Measurements from ENCODE around the gene LRRN3.

The LRRN3 gene

GRCh38 chr7:111080495-111081105 lies 10.3 kb upstream of the LRRN3 start (continued):
- TF ChIP-seq ZNF514 (tag by site-specific recombination; IDR thresholded peaks at IDR 0.05) (no peak), ZNF302 (tag by site-specific recombination; IDR thresholded peaks at IDR 0.05; ENCODE audit: low read depth) (no peak), ZNF16 (tag by site-specific recombination; IDR thresholded peaks at IDR 0.05; ENCODE audit: low read depth) (no peak), ZSCAN16 (tag by site-specific recombination; IDR thresholded peaks at IDR 0.05) (no peak)

GRCh38 chr7:111081546-111082267 lies 9.2 kb upstream of the LRRN3 start:
- no peaks in the 10 kb centered on the region for H3K9me3 ChIP-seq (ENCODE audit: control insufficient read depth, insufficient read depth, low read depth, low read length)
- CTCF ChIA-PET, result no interaction called here
- TF ChIP-seq ZNF311 (tag by site-specific recombination; IDR thresholded peaks at IDR 0.05; ENCODE audit: borderline replicate concordance), result no peak
- TF ChIP-seq ZNF76 (tag by site-specific recombination; IDR thresholded peaks at IDR 0.05; ENCODE audit: borderline replicate concordance, low read depth), result no peak
- TF ChIP-seq ZSCAN18 (tag by site-specific recombination; IDR thresholded peaks at IDR 0.05), result no peak
- TF ChIP-seq ZFP69B (tag by site-specific recombination; IDR thresholded peaks at IDR 0.05), result no peak
- no peak for TF ChIP-seq ZNF157 (tag by site-specific recombination; IDR thresholded peaks at IDR 0.05)
- TF ChIP-seq ZNF830 (tag by site-specific recombination; IDR thresholded peaks at IDR 0.05; ENCODE audit: low read depth), result no peak
- TF ChIP-seq ZNF214 (tag by site-specific recombination; IDR thresholded peaks at IDR 0.05; ENCODE audit: borderline replicate concordance), result no peak
- TF ChIP-seq ZNF16 (tag by site-specific recombination; IDR thresholded peaks at IDR 0.05; ENCODE audit: low read depth), result no peak
- no peak for TF ChIP-seq ZNF658 (tag by site-specific recombination; IDR thresholded peaks at IDR 0.05)
- TF ChIP-seq ZNF140 (tag by site-specific recombination; IDR thresholded peaks at IDR 0.05), result no peak
- TF ChIP-seq ZFHX2 (tag by site-specific recombination; conservative IDR thresholded peaks at IDR 0.05), result no peak
- TF ChIP-seq ZNF692 (tag by site-specific recombination; IDR thresholded peaks at IDR 0.05), result no peak
- TF ChIP-seq ZNF624 (tag by site-specific recombination; IDR thresholded peaks at IDR 0.05), result no peak
- H3K4me1 ChIP-seq (ENCODE audit: control insufficient read depth, insufficient read depth, low read length), result no peaks in the 10 kb centered on the region
- H3K4me3 ChIP-seq (ENCODE audit: low read depth, low read length), result no peak overlapping the region
- H3K27ac ChIP-seq (ENCODE audit: extremely low read depth, low read depth, low read length), result no peak overlapping the region
- POLR2A ChIA-PET, result no interaction called here
- H3K36me3 ChIP-seq (ENCODE audit: control insufficient read depth in 2 of 2, insufficient read depth in 1 of 2, low read length in 2 of 2), result no peaks in the 10 kb centered on the region

- ChIA-PET CTCF (no interaction called here), POLR2A (no interaction called here)
- no peak overlapping the region for H3K27ac ChIP-seq (ENCODE audit: extremely low read depth, low read depth, low read length)
- no peaks in the 10 kb centered on the region for H3K4me1 ChIP-seq (ENCODE audit: control insufficient read depth, insufficient read depth, low read length)
- H3K4me3 ChIP-seq (ENCODE audit: low read depth, low read length), result no peak overlapping the region
- no peaks in the 10 kb centered on the region for H3K36me3 ChIP-seq (ENCODE audit: control insufficient read depth in 2 of 2, insufficient read depth in 1 of 2, low read length in 2 of 2)
- TF ChIP-seq ZIC2 (tag by site-specific recombination; IDR thresholded peaks at IDR 0.05) (no peak), ZNF140 (tag by site-specific recombination; IDR thresholded peaks at IDR 0.05) (no peak), ZNF677 (tag by site-specific recombination; IDR thresholded peaks at IDR 0.05) (no peak), MEIS1 (CRISPR knock-in tag; IDR thresholded peaks at IDR 0.05; ENCODE audit: borderline replicate concordance) (no peak), GFI1B (tag by site-specific recombination; IDR thresholded peaks at IDR 0.05) (no peak), ZNF639 (tag by site-specific recombination; IDR thresholded peaks at IDR 0.05) (no peak), ZNF292 (tag by site-specific recombination; IDR thresholded peaks at IDR 0.05; ENCODE audit: borderline replicate concordance, low read depth) (no peak), ZNF311 (tag by site-specific recombination; IDR thresholded peaks at IDR 0.05; ENCODE audit: borderline replicate concordance) (no peak), ZNF621 (tag by site-specific recombination; IDR thresholded peaks at IDR 0.05) (no peak), ZSCAN4 (tag by site-specific recombination; IDR thresholded peaks at IDR 0.05) (no peak), SALL2 (tag by site-specific recombination; IDR thresholded peaks at IDR 0.05; ENCODE audit: borderline replicate concordance) (no peak), ZNF560 (tag by site-specific recombination; IDR thresholded peaks at IDR 0.05; ENCODE audit: borderline replicate concordance) (no peak), FEZF1 (tag by site-specific recombination; IDR thresholded peaks at IDR 0.05) (no peak), GLIS2 (tag by site-specific recombination; IDR thresholded peaks at IDR 0.05) (no peak)
- H3K9me3 ChIP-seq (ENCODE audit: control insufficient read depth, insufficient read depth, low read depth, low read length), result no peaks in the 10 kb centered on the region
Observed at GRCh38 chr7:111082351-111082750, 8.6 kb upstream of the LRRN3 start.
